ENCODE results near the gene HELZ. TPM values are rescaled to one million over a fixed set of nuclear protein-coding genes. Genes with fewer than 3 reads are reported as not detected.
"Not testable (repeated sequence)": the region's sequence is repeated elsewhere in the genome, so short reads cannot be mapped to it uniquely, and the experiment has no call there.

HELZ gene
- polyA plus RNA-seq, 1 donor = 27.0 TPM

GRCh38 chr17:67113486-67113885, 131.5 kb downstream of the HELZ start:
- no peak for DNase-seq

- DNase-seq = no peak
Measured at GRCh38 chr17:67111808-67112207, 133.2 kb downstream of the HELZ start.

GRCh38 chr17:67111327-67111726, 133.7 kb downstream of the HELZ start:
- DNase-seq = no peak

GRCh38 chr17:67110619-67111018, 134.4 kb downstream of the HELZ start:
- no peak for DNase-seq

GRCh38 chr17:67109111-67109510, 135.9 kb downstream of the HELZ start:
- DNase-seq = no peak

- no peak for DNase-seq
Measured at GRCh38 chr17:67107811-67108775, 136.9 kb downstream of the HELZ start.

GRCh38 chr17:67107171-67107570, 137.8 kb downstream of the HELZ start:
- DNase-seq = no peak

GRCh38 chr17:67105213-67105612, 139.8 kb downstream of the HELZ start:
- DNase-seq = no peak

- DNase-seq = not testable (repeated sequence)
Measured at GRCh38 chr17:67104641-67105040, 140.4 kb downstream of the HELZ start.

GRCh38 chr17:67098006-67098405, 147.0 kb downstream of the HELZ start:
- no peak for DNase-seq

- DNase-seq = no peak
Measured at GRCh38 chr17:67096609-67097008, 148.4 kb downstream of the HELZ start.

- DNase-seq = no peak
Measured at GRCh38 chr17:67095803-67096202, 149.2 kb downstream of the HELZ start.

- DNase-seq = not testable (repeated sequence)
Measured at GRCh38 chr17:67095291-67095690, 149.7 kb downstream of the HELZ start.

- DNase-seq = no peak
Measured at GRCh38 chr17:67093348-67093747, 151.6 kb downstream of the HELZ start.

- not testable (repeated sequence) for DNase-seq
Measured at GRCh38 chr17:67092710-67093109, 152.3 kb downstream of the HELZ start.

- no peak for DNase-seq
Measured at GRCh38 chr17:67092291-67092690, 152.7 kb downstream of the HELZ start.

- DNase-seq = no peak
Measured at GRCh38 chr17:67090341-67090740, 154.7 kb downstream of the HELZ start.

GRCh38 chr17:67088639-67089038, 156.4 kb downstream of the HELZ start:
- DNase-seq = no peak

GRCh38 chr17:67085406-67085805, 159.6 kb downstream of the HELZ start:
- no peak for DNase-seq

GRCh38 chr17:67082107-67082506, 162.9 kb downstream of the HELZ start:
- no peak for DNase-seq

GRCh38 chr17:67080804-67081203, 164.2 kb downstream of the HELZ start:
- DNase-seq = no peak

GRCh38 chr17:67079491-67079890, 165.5 kb downstream of the HELZ start:
- no peak for DNase-seq

GRCh38 chr17:67078292-67078691, 166.7 kb downstream of the HELZ start:
- no peak for DNase-seq

GRCh38 chr17:67076290-67076689, 168.7 kb downstream of the HELZ start:
- no peak for DNase-seq
